NCI-H2227 (cell line): ENCODE results near the gene SLC24A1.

Source experiments
- DNase-seq: peaks from one replicate; lab custom pipeline; 2025; ENCODE audit not compliant: unreplicated experiment; lab: John Stamatoyannopoulos, UW

SLC24A1 gene

GRCh38 chr15:65651831-65652749, 30.4 kb downstream of the SLC24A1 start:
- DNase-seq, result no peak

GRCh38 chr15:65653341-65653740, 31.6 kb downstream of the SLC24A1 start:
- DNase-seq, result no peak

DNA sequence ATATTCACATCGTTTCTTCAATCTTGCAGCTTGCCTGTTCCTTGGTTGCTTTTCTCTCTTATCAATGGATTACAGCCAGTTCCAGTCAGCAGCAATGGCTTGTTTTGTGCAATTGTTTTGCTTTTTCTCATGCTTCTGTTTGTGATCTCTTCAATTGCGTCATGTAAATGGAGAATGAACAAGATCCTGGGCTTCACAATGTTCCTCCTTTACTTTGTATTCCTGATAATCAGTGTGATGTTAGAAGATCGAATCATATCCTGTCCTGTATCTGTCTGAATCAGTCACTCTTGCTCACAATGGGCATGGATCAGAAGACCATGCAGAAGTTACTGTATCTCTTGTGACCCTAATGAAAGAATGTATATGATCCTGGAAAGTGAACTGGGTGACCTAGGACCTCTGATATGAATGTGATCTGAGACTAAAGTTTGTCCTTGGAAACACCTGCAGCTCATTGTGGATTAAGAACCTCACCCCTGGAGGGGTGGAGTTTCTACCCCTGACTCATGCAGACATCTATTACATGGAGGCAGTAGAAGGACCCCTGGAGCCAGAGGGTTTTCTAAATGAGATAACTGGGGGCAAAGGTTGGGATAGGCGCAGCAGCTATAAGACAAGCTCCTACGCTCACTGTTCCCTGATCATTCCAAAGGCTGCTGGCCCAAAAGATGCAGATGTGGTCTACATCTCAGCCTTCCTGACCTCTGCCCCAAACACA, 32.2 kb downstream of the SLC24A1 start:
- no peak for DNase-seq

DNA sequence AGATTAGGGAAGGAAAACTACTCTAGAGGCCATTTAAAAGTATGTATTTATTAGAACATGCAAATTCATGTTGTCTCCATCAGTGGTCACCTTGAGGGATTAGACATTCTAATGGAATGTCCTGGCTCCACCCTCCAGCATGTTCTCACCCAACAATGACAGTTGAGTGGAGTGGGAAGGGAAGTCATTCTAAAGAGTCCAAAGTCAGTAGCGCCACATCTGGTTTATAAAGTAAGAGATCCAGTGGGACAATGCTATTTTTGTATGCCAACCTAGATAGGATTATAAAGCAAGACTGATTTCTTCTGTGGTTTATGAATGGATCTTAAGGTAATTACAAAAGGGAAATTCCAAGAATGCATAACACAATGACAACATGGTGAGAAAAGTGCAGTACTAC, 33.3 kb downstream of the SLC24A1 start:
- no peak for DNase-seq

DNA sequence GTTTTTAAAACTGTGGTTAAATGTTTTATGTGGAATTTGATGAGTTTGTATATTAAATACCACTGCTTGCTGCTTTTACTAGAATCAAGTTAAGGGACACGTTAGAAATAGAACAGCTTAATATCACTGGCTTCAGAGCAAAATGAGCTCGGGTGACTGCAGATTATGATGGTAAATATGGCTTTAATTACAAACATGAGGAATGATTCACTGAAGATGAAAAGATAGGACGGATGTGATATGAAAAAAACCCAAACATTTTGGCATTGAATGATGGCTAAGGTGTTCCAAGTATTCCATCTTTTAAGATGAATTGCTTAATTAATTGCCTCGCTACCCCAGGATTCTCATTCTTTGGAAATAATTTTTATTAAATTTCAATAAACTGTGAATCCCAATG, 33.7 kb downstream of the SLC24A1 start:
- no peak for DNase-seq

GRCh38 chr15:65659502-65660052, 37.8 kb downstream of the SLC24A1 start:
- no peak for DNase-seq

DNA sequence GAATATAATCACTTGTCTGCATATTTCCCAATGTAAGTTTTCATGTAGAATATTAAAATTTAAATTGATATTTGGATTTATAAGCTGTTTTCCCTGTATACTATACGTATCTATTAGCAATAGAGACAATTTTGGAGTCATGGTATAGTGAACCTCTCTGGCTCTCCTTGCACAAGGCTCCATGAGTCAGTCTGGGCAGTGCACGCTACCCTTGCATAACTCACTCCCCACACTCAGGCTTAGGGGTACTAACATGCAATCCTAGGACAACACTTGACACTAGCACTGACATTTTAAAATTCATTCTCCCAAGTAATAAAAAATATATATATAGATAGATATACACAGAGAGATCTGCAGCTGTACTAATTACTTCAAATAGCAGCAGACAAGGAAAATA, 39.2 kb downstream of the SLC24A1 start:
- no peak for DNase-seq

DNA sequence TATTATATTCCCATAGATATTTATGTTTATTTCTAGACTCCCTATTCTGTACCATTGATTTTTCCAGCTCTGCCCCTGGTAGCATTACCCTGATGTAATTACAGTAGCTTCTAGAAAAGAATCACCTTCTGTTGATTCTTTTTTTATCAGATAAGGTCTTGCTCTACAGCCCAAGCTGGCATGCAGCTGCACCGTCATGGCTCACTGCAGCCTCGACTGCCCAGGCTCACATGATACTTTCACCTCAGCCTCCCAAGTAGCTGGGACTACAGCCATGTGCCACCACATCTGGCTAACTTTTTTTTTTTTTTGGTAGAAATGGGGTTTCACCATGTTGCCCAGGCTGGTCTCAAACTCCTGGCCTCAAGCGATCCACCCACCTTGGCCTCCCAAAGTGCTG, 41.8 kb downstream of the SLC24A1 start:
- DNase-seq, result no peak

DNA sequence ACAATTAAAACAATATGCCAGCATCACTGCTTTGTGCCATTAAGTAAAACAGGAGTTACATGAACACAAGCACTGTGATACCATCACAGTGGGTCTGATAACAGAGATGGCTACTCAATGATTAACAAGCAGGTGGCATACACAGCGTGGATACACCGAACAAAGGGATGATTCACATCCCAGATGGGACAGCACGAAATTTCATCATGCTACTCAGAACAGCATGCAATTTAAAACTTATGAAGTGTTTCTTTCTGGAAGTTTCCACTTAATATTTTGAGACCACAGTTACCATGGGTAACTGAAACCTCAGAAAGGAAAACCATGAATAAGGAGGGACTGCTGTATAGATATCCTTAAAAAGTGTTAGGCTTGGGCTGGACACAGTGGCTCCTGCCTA, 44.5 kb downstream of the SLC24A1 start:
- no peak for DNase-seq

GRCh38 chr15:65675551-65675950, 53.8 kb downstream of the SLC24A1 start:
- DNase-seq, result no peak

DNA sequence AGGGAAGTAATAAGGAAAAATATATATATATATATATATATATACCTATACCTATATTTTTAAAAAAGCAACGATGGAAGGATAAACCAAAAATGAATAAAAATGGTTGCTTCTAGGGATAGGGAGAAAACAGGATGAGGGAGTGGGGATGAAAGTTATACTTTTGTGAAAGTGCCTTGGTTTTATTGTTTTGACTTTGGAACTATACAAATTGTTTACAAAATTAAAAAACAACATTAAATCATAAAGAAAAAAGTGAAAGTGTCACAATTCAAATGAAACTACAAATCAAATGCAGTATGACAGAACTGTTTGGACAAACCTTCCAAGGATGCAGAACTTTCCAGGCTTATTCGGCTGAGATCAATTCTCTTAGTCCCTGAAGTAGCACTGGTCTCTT, 54.4 kb downstream of the SLC24A1 start:
- no peak for DNase-seq

- no peak for DNase-seq
Observed at GRCh38 chr15:65680544-65680943, 58.8 kb downstream of the SLC24A1 start.

GRCh38 chr15:65682404-65682911, 60.7 kb downstream of the SLC24A1 start:
- no peak for DNase-seq

DNA sequence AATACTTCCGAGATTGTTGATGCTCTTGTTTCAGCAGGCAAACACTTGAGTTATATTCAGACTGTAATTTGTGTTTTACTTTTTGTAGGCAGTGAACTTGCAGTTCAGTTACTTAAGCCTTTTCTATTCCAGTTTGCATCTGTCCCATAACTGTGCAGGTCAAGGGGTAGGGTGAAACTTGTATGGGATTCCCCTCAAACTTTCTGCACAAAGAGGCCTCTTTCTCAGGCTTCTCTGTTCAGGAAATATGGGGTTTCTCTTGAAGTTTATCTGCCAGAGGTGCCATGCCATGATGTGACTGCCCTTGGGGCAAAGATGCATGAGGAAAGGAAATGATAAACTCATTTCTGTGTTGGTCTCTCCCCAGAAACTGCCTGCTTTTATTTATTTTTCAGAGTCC, 66.7 kb downstream of the SLC24A1 start:
- DNase-seq, result no peak

DNA sequence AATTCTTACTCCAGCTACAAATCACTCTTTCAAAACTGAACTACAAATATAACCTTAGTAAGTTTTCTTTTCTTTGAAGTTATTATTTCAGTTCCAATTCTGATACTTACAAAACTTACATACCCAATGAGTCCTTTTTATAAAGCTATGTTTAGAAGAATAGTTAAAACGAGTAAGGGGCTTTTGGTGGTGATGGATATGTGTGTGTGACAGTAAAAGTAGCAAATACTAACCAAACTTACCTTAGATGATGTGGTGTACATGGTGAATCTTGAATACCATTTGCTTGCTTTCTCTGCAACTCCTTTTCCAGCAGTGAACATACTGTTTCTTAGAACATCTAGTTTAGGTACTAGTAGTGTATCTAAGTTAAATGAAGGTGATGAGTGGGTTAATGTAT, 68.4 kb downstream of the SLC24A1 start:
- no peak for DNase-seq

- DNase-seq, result no peak
Observed at GRCh38 chr15:65690778-65691177, 69.0 kb downstream of the SLC24A1 start.

GRCh38 chr15:65695081-65695480, 73.3 kb downstream of the SLC24A1 start:
- no peak for DNase-seq
